Stimulated activated CD4-positive, alpha-beta T cell treated with anti-CD3 and anti-CD28 coated beads, Interleukin-12 subunit alpha, Interleukin-12 subunit beta, amount 100 ng/mL, for 48 hours (primary cell): ENCODE data around the gene LIN9.
"Not testable (repeated sequence)": the region's sequence is repeated elsewhere in the genome, so short reads cannot be mapped to it uniquely, and the experiment has no call there.

Source experiments
- DNase-seq, 3 donors: peaks; one replicate each; pipeline ENCODE4 v3.0.0-alpha.2; 2020; ENCODE audit warnings: low read depth in 2 of 3, low spot score in 1 of 3

The LIN9 gene

GRCh38 chr1:226276077-226276682 lies 32.8 kb downstream of the LIN9 start:
- DNase-seq, result no peak

- no peak for DNase-seq
Measured at GRCh38 chr1:226274138-226274537, 34.8 kb downstream of the LIN9 start.

GRCh38 chr1:226272233-226272902 lies 36.6 kb downstream of the LIN9 start:
- DNase-seq, result not testable (repeated sequence)

DNA sequence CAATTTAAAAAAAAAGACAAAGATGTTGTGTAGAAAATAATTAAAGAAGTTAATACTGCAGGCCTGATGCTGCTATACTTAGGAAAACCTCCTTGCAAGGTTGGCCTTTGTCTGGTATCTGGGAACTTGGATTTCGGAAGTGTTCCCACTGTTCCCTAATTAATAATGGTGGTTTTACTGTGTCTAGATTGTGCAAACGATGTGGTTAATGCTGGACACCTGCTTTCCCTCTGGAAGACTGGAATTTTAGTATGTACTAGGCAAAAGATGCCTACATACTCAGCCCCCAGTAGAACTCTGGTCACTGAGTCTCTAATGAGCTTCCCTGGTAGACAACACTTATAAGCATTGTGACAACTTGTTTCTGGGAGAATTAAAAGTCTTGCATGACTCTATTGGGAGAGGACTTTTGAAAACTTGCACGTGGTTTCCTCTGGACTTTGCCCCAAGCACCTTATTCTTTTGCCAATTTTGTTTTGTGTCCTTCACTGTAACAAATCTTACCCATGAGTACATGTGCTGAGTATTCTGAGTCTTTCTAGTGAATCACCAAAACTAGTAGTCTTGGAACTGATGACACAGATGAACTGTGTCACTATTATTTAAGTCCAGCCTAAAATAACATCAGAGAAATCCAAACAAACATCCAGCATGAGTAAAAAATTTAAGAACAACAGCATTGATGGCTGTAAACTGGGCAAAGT lies 40.4 kb downstream of the LIN9 start:
- no peak for DNase-seq

DNA sequence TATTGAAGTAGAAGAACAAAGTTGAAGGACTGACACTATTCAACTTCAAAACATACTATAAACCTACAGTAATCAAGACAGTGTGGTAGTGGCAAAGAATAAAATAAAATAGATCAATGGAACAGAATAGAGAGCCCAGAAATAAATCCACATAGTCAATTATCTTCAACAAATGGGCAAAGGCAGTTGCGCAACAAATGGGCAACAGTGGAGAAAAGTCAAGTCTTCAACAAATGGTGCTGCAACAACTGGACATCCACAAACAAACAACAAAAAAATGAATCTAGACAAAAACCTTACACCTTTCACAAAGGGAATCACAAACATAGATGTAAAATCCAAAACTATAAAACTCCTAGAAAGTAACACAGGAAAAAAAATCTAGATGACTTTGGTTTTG lies 47.1 kb downstream of the LIN9 start:
- no peak for DNase-seq

- no peak for DNase-seq
Measured at GRCh38 chr1:226255380-226255779, 53.6 kb downstream of the LIN9 start.

- no peak for DNase-seq
Measured at GRCh38 chr1:226253933-226254332, 55.0 kb downstream of the LIN9 start.

GRCh38 chr1:226252841-226253240 lies 56.1 kb downstream of the LIN9 start:
- DNase-seq, result not testable (repeated sequence)

- DNase-seq, result no peak
Measured at GRCh38 chr1:226250511-226250910, 58.5 kb downstream of the LIN9 start.

DNA sequence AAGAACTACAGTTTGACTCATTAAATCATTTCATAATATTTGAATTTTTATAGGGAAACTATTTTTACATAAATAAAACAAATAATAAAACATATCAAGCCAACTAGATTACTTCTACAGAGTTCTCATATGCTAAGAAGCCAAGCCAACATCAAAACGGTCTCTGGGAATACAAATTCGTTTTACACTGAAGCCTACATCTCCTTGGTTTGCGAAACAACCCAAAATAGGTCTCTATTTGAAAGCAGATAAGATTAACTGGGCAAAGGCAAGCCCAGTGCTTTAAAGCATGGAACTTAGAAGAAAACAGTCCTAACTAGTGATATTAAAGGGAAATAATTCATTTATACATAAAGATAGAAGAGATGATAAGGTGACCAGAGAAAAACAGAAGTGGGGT lies 60.2 kb downstream of the LIN9 start:
- no peak for DNase-seq

- no peak for DNase-seq
Measured at GRCh38 chr1:226248091-226248490, 60.9 kb downstream of the LIN9 start.

GRCh38 chr1:226239421-226239820 lies 69.5 kb downstream of the LIN9 start:
- DNase-seq, result no peak

DNA sequence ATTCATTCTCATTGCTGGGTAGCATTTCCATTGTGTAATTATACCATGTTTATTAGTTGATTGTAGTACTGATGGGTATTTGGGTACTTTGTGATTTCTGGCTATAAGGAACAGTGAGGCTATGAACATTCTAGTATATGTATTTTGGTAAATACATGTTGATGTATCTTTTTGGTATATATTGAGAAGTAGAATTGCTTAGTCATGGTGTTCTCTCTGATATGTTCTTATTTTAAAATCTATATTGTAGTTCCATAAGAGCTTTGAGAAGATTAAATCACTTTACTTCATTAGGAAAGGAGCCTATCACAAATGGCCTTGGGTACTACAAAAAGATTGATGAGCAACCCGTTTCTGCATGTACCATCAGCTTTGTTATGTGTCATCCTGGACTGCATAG lies 72.1 kb downstream of the LIN9 start:
- DNase-seq, result no peak

- no peak for DNase-seq
Measured at GRCh38 chr1:226233806-226234205, 75.2 kb downstream of the LIN9 start.

DNA sequence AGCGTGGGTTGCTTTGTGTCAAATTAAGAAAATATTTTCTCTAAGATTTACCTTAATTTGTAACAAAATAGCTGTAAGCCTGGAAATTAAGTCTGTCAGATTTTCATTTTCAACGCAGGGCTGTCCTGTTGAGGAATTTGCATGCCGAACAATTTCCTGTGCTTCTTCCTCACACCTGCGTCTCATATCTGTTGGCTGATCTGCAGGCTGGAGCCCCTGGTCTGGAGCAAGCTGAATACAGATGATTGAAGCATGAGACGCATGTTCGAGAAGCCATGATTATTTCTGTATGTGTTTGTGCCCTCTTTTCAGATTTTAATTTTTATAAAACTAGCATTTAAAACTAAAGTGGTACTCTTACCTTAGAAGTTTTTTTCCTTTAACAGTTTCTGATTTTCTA lies 75.7 kb downstream of the LIN9 start:
- DNase-seq, result no peak

GRCh38 chr1:226226601-226227000 lies 82.4 kb downstream of the LIN9 start:
- DNase-seq, result no peak

- peak in 1 of 3 donors; percentile 8 for DNase-seq
Measured at GRCh38 chr1:226223786-226224244, 85.1 kb downstream of the LIN9 start.

DNA sequence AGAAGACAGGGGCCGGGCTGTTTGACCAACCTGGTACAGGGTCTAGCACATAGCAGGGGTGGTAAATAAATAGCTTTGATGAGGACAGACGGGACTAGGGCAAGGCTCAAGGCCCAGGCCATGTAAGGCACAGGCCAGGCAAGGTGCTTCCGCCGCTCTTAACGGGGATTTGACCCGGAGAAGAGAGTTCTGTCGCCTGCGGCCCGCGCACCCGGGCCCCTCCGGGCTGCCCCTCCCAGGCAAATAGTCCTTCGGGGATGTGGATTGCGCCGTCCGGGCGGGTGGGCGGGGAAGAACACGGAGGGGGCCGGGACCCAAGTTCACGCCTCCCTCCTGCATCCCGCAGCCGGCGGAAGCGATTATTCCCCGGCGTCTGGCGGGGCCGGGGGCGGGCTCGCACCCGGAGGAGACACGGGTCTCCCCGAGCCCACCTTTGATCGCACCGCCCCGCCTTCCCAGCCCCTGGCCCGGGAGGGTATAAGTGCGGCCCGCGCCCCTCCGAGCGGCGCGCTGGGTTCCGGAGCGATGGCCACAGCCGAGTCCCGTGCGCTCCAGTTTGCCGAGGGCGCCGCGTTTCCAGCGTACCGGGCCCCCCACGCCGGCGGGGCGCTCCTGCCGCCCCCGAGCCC lies 85.7 kb downstream of the LIN9 start, which contains the start of gene MIXL1:
Gene MIXL1, plus strand, starts transcription at position 508 of the 629 bp plus-strand sequence. Its CDS starts 18 bp downstream, at position 526.
- no peak for DNase-seq

GRCh38 chr1:226222686-226223085 lies 86.3 kb downstream of the LIN9 start:
- no peak for DNase-seq

GRCh38 chr1:226220473-226221189 lies 88.3 kb downstream of the LIN9 start:
- DNase-seq, result no peak

DNA sequence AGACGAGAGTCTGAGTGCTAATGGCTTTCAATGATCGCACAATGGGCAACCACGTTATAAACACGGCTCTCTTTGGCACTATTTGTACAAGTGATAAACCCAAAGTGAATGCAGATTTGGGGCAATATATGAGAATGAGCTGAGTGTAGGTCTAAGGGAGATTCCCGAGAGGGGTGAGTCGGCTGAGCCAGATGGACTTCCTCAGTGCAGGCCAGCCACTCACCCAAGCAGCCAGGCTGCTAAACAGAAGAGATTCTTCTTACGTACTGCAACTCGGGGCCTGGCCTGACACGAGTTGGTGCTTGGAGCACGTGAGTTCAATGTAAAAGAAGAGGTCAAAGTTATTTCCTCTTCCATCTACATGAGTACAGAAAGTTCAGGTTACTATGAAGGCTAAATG lies 91.7 kb downstream of the LIN9 start:
- no peak for DNase-seq
